NCI-H2227 treated with DMSO at 0.1 percent for 48 hours (cell line): ENCODE results near the gene EPHA4.

Source experiments
- DNase-seq: peaks from one replicate; lab custom pipeline; 2025; lab: John Stamatoyannopoulos, UW

The EPHA4 gene

GRCh38 chr2:221439761-221440479 is 132.2 kb downstream of the EPHA4 start:
- peak; percentile 46 for DNase-seq

- no peak for DNase-seq
Observed at GRCh38 chr2:221437056-221437455, 135.0 kb downstream of the EPHA4 start.

GRCh38 chr2:221435171-221435570 is 136.9 kb downstream of the EPHA4 start:
- DNase-seq = no peak

- DNase-seq = no peak
Observed at GRCh38 chr2:221434142-221434541, 138.0 kb downstream of the EPHA4 start.

GRCh38 chr2:221431477-221431876 is 140.6 kb downstream of the EPHA4 start:
- no peak for DNase-seq

- DNase-seq = no peak
Observed at GRCh38 chr2:221429741-221430491, 142.2 kb downstream of the EPHA4 start.

- no peak for DNase-seq
Observed at GRCh38 chr2:221428896-221429295, 143.2 kb downstream of the EPHA4 start.

- no peak for DNase-seq
Observed at GRCh38 chr2:221426929-221427328, 145.2 kb downstream of the EPHA4 start.

- DNase-seq = no peak
Observed at GRCh38 chr2:221425891-221426290, 146.2 kb downstream of the EPHA4 start.

GRCh38 chr2:221425353-221425752 is 146.8 kb downstream of the EPHA4 start:
- no peak for DNase-seq

- DNase-seq = no peak
Observed at GRCh38 chr2:221423210-221423804, 148.8 kb downstream of the EPHA4 start.

GRCh38 chr2:221422516-221423209 is 149.4 kb downstream of the EPHA4 start:
- peak; percentile 29 for DNase-seq

GRCh38 chr2:221420245-221420644 is 151.9 kb downstream of the EPHA4 start:
- DNase-seq = no peak

GRCh38 chr2:221415789-221416188 is 156.3 kb downstream of the EPHA4 start:
- DNase-seq = no peak

- DNase-seq = no peak
Observed at GRCh38 chr2:221412978-221413377, 159.1 kb downstream of the EPHA4 start.

- no peak for DNase-seq
Observed at GRCh38 chr2:221410487-221410886, 161.6 kb downstream of the EPHA4 start.

- DNase-seq = no peak
Observed at GRCh38 chr2:221407765-221408164, 164.3 kb downstream of the EPHA4 start.

GRCh38 chr2:221405521-221405920 is 166.6 kb downstream of the EPHA4 start:
- no peak for DNase-seq

- no peak for DNase-seq
Observed at GRCh38 chr2:221402072-221402471, 170.0 kb downstream of the EPHA4 start.

GRCh38 chr2:221400411-221400810 is 171.7 kb downstream of the EPHA4 start:
- DNase-seq = no peak

- DNase-seq = no peak
Observed at GRCh38 chr2:221399183-221399582, 172.9 kb downstream of the EPHA4 start.

- DNase-seq = peak; percentile 51
Observed at GRCh38 chr2:221397187-221397586, 174.9 kb downstream of the EPHA4 start.
